ENCODE data around the gene OR51L1. TPM values are rescaled to one million over a fixed set of nuclear protein-coding genes. Genes with fewer than 3 reads are reported as not detected.

Gene OR51L1
- total and polyA plus RNA-seq, 2 of the 4 experiments (the other 2 are of a cell fraction): not detected

DNA sequence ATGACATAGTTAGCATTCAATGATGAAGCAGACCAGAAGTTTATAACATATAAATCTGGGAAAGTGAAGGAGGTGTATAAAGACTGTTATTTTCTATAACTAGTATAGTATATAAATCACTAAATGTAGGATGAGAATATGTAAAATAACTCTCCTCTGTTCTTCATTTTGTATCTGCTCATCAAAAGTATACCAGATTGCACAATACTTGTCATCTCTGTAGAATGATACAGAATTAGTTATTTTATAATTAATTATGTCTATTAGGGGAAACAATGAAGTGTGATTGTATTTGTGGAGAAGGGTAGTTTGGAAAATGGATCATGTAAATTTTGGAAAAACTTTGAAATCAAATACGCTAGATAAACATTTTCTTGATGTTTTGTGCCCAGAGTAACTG, 18.4 kb downstream of the OR51L1 start:
- no TSS peak for BruUV-seq (replicated peaks)
- no peaks in the 10 kb centered on the region for H4K20me1 ChIP-seq (ENCODE audit: insufficient read depth, low read length)
- no peak overlapping the region for H2AK5ac ChIP-seq (ENCODE audit: low read depth, low read length)
- no peak overlapping the region for H3K4me3 ChIP-seq (ENCODE audit: insufficient read depth, low read depth, low read length)
- no peak overlapping the region for H3K23ac ChIP-seq (ENCODE audit: low read depth, low read length)
- H2AK9ac ChIP-seq (replicated peaks; ENCODE audit: low read depth, low read length, poor library complexity): no peak overlapping the region
- H2BK20ac ChIP-seq (ENCODE audit: low read depth, low read length): no peak overlapping the region
- no peak overlapping the region for H3K18ac ChIP-seq (ENCODE audit: low read depth, low read length)
- in situ Hi-C loops (cut with MboI; ENCODE audit: low sequenced_read_pairs) (no loop called here), dilution Hi-C loops (cut with HindIII; ENCODE audit: low sequenced_read_pairs, unreplicated experiment) (no loop called here), intact Hi-C loops (cut with micrococcal nuclease) (no loop called here)
- no peaks in the 10 kb centered on the region for H3K79me1 ChIP-seq (ENCODE audit: low read depth in 1 of 2, low read length in 2 of 2)
- H3K36me3 ChIP-seq (ENCODE audit: control insufficient read depth, insufficient read depth, low read length): no peaks in the 10 kb centered on the region
- H3K9me1 ChIP-seq (ENCODE audit: insufficient read depth, low read length): no peaks in the 10 kb centered on the region
- POLR2A ChIA-PET (ENCODE audit: unreplicated experiment): no interaction called here
- H4K91ac ChIP-seq (ENCODE audit: insufficient read depth, low read depth, low read length): no peak overlapping the region
- no peaks in the 10 kb centered on the region for H3K27me3 ChIP-seq (ENCODE audit: control insufficient read depth, insufficient read depth, low read length)
- H3K9me3 ChIP-seq (ENCODE audit: control insufficient read depth, insufficient read depth, low read length): no peaks in the 10 kb centered on the region
- no peak for TF ChIP-seq RFX5 (IDR thresholded peaks at IDR 0.05; ENCODE audit: low read depth, low read length)
- TF ChIP-seq MXI1 (IDR thresholded peaks at IDR 0.05; ENCODE audit: borderline replicate concordance, low read depth, low read length): no peak
- peak; percentile 65 for TF ChIP-seq CEBPB (IDR thresholded peaks at IDR 0.05; ENCODE audit: low read depth, low read length)
- no peak for TF ChIP-seq RAD21 (IDR thresholded peaks at IDR 0.05; ENCODE audit: low read length)
- no peak overlapping the region for H2BK15ac ChIP-seq (ENCODE audit: low read depth, low read length)
- H2AFZ ChIP-seq (replicated peaks; ENCODE audit: low read length, poor library complexity): no peak overlapping the region
- no peak overlapping the region for H4K5ac ChIP-seq (ENCODE audit: low read depth, low read length)
- H2BK120ac ChIP-seq (ENCODE audit: low read depth, low read length): no peak overlapping the region
- H3K4me2 ChIP-seq (ENCODE audit: low read depth, low read length): no peak overlapping the region
- H3K14ac ChIP-seq (replicated peaks; ENCODE audit: low read depth, low read length): no peak overlapping the region
- no peak overlapping the region for H3K9ac ChIP-seq (ENCODE audit: low read depth, low read length)
- no peak for DNase-seq
- H3K56ac ChIP-seq (ENCODE audit: extremely low read depth, insufficient read depth, low read length): no peak overlapping the region
- no peak overlapping the region for H2BK5ac ChIP-seq (ENCODE audit: low read depth, low read length, poor library complexity, severe bottlenecking)
- no CpG with 5 or more reads among the region's 1 CpG for WGBS, 2 experiments (ENCODE audit: extremely low coverage in 2 of 2, insufficient read length in 1 of 2)
- H3K27ac ChIP-seq (ENCODE audit: insufficient read depth, low read length): no peak overlapping the region
- no peak for ATAC-seq (ENCODE audit: low read depth)
- CTCF ChIA-PET: no interaction called here
- no peak overlapping the region for H3K4ac ChIP-seq (ENCODE audit: low read depth, low read length)
- no peak overlapping the region for H4K8ac ChIP-seq (ENCODE audit: low read depth in 2 of 2, low read length in 2 of 2)
- no peaks in the 10 kb centered on the region for H3K4me1 ChIP-seq (ENCODE audit: control insufficient read depth, insufficient read depth, low read length)
